HG02840 (cell line): ENCODE data around the gene TAP1.
"Not testable (repeated sequence)": the region's sequence is repeated elsewhere in the genome, so short reads cannot be mapped to it uniquely, and the experiment has no call there.

ENCODE experiments used
- ATAC-seq: cut with Tn5 transposase; IDR thresholded peaks from one replicate; pipeline ENCODE4 v1.9.1; 2021; ENCODE audit warnings: mild to moderate bottlenecking, moderate library complexity, moderate number of reproducible peaks; ENCODE audit not compliant: unreplicated experiment, low FRiP score

TAP1 gene

GRCh38 chr6:32807020-32807580, 46.4 kb downstream of the TAP1 start:
- ATAC-seq: no peak

DNA sequence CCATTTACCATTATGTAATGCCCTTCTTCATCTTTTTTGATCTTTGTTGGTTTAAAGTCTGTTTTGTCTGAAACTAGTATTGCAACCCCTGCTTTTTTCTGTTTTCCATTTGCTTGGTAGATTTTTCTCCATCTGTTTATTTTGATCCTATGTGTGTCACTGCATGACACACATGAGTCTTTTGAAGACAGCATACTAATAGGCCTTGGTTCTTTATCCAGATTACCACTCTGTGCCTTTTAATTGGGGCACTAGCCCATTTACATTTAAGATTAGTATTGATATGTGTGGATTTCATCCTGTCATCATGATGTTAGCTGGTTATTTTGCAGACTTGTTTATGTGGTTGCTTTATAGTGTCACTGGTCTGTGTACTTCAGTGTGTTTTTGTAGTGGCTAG, 48.1 kb downstream of the TAP1 start:
- ATAC-seq: not testable (repeated sequence)

GRCh38 chr6:32803416-32803815, 50.1 kb downstream of the TAP1 start:
- no peak for ATAC-seq

DNA sequence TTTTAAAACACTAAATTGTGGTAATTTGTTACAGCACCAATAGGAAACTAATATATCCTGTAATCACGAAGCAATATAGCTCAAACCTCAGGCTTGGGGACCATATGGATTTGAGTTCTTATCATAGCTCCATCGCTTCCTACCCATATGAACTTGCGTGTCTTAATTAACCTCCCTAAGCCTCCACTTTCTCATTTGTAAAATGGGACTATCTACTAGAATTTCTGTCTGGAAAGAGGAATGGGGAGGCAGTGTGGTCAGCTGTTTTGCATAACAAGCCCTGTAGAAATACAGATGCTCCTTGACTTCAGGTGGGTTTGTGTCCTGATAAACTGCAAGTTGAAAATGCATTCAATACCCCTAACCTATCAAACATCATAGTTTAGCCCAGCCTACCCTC, 53.8 kb downstream of the TAP1 start:
- ATAC-seq: no peak

GRCh38 chr6:32799168-32799567, 54.3 kb downstream of the TAP1 start:
- ATAC-seq: no peak

GRCh38 chr6:32796848-32797776, 56.4 kb downstream of the TAP1 start:
- ATAC-seq: no peak
